Stimulated activated CD4-positive, alpha-beta T cell treated with anti-CD3 and anti-CD28 coated beads, Interleukin-1b, Interleukin-23, amount 100 ng/mL, for 4 hours (primary cell): ENCODE measurements around the gene SFN.

Source experiments
- DNase-seq, 2 donors: peaks; one replicate each; pipeline ENCODE4 v3.0.0-alpha.2; 2020; ENCODE audit warnings: low read depth in 2 of 2

The SFN gene

DNA sequence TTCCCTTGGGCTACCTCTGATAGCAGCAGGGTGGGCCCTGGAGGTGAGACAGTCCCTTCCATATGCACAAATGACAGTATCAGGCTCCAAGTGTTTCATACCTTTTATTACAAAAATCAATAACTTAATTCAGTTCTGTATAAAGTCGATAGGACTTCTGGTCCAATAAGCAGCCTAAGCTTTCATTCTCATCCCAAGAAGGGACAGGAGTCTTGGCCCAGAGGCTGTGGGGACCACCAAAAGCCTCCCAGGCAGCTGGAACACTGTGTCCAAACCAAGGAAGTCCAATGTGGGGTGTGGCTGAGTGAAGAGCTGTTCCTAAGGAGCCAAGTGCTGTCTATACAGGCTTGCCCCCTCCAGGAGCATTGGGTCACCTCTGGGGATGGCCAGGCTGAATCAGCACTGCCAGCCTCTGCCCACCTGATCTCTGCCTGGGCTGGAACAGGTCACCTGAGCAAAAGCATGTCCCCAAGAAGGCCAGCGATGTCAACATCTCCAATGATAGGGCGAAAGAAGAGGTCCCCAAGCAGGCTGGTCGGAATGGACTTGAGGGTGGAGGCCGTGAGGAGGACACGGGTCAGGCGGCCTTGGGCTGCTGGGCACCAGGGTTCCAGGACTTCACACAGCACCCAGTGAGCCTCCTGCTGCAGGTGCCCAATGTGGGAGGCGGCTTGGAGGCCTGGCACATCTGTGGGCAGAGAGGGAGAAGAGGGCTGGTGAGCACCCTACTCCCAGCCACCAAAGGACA lies 48.6 kb downstream of the SFN start:
- DNase-seq: no peak

DNA sequence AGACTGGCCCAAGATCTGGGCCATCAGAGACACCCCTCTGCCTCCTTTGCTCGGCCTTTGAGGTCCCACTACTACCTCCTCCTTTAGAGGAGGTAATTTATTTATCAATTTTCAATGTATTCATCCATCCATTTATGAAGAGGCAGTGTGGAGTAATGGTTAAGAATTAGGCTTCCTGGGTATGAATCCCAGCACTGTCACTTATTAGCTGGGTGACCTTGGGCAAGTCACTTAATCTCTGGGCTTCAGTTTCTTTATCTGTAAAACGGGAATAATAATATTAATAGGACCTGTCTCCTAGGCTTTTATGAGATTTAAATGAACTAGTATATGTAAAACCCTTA lies 49.2 kb downstream of the SFN start:
- DNase-seq: no peak

DNA sequence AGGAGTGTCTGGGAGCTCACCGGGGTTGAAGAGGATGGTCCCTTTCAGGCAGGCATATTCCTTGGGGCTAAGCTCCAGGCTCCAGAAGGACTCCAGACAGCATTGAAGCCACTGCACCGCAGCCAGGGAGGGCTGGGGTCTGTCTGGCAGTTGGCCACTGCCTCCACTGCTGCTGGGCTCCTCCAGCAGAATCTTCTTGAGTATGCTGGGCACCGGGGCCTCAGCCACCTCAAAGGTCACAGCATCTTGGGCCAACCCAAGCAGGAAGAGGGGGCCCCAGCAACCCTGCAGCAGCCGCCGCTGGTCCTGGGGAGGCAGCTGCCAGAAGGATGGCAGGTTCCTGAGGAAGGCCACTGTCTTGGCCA lies 50.4 kb downstream of the SFN start:
- DNase-seq: no peak
